Omental fat pad (tissue), 4 donors: ENCODE measurements around the gene LLPH. TPM values are rescaled to one million over a fixed set of nuclear protein-coding genes. Genes with fewer than 3 reads are reported as not detected.

Source experiments
- ATAC-seq: fragments of 150-250 bp; one replicate; pipeline ENCODE4 v1.9.1; 2016; ENCODE audit warnings: mild to moderate bottlenecking, moderate library complexity; ENCODE audit not compliant: low FRiP score
- DNase-seq: peaks from one replicate; pipeline ENCODE4 v3.0.0-alpha.2; 2019; ENCODE audit warnings: low spot score
- CTCF ChIP-seq, 3 donors: fragments of 450-650 bp; IDR thresholded peaks; one replicate each; pipeline ENCODE4 v1.5.1; 2016 to 2017; ENCODE audit warnings: antibody characterized with exemption in 3 of 3, mild to moderate bottlenecking in 3 of 3, moderate library complexity in 2 of 3
- total RNA-seq, 4 donors: library from RNA; depleted of rRNA; stranded (reverse); fragments of >200 nt; gene quantifications; one replicate each; pipeline ENCODE4 v1.1.0, GENCODE V29; 2016

The LLPH gene
- total RNA-seq, 4 donors from 2014 or later = 6.8 to 10.1 (median 7.6) TPM

- no peak for TF ChIP-seq CTCF (IDR thresholded peaks at IDR 0.05)
- no peak for ATAC-seq
Observed at GRCh38 chr12:66142826-66143225, 12.3 kb upstream of the LLPH start.

GRCh38 chr12:66141299-66141698, 10.7 kb upstream of the LLPH start:
- TF ChIP-seq CTCF (IDR thresholded peaks at IDR 0.05) = no peak
- no peak for ATAC-seq
- DNase-seq = no peak

More at GRCh38 chr12:66142826-66143225, 12.3 kb upstream of the LLPH start:
- no peak for DNase-seq

- ATAC-seq (no peak), DNase-seq (no peak)
- no peak for TF ChIP-seq CTCF (IDR thresholded peaks at IDR 0.05)
Observed at GRCh38 chr12:66140731-66141130, 10.2 kb upstream of the LLPH start.

- DNase-seq = no peak
- ATAC-seq = no peak
- TF ChIP-seq CTCF (IDR thresholded peaks at IDR 0.05) = no peak
Observed at GRCh38 chr12:66139328-66139727, 8.8 kb upstream of the LLPH start.

- no peak for TF ChIP-seq CTCF (IDR thresholded peaks at IDR 0.05)
- DNase-seq (no peak), ATAC-seq (no peak)
Observed at GRCh38 chr12:66137937-66138336, 7.4 kb upstream of the LLPH start.

- TF ChIP-seq CTCF (IDR thresholded peaks at IDR 0.05) = no peak
- no peak for ATAC-seq
- DNase-seq = no peak
Observed at GRCh38 chr12:66132408-66132807, 1.9 kb upstream of the LLPH start.

GRCh38 chr12:66131067-66131688, 628 bp upstream of the LLPH start:
- no peak for TF ChIP-seq CTCF (IDR thresholded peaks at IDR 0.05)
- DNase-seq = no peak
- peak; percentile 31 for ATAC-seq
